HG03342 (cell line): ENCODE measurements around the gene AIF1L.
"Not testable (repeated sequence)": the region's sequence is repeated elsewhere in the genome, so short reads cannot be mapped to it uniquely, and the experiment has no call there.

Source experiments
- ATAC-seq: cut with Tn5 transposase; IDR thresholded peaks from one replicate; pipeline ENCODE4 v1.9.1; 2021; ENCODE audit warnings: mild to moderate bottlenecking, moderate library complexity; ENCODE audit not compliant: unreplicated experiment

Gene AIF1L

DNA sequence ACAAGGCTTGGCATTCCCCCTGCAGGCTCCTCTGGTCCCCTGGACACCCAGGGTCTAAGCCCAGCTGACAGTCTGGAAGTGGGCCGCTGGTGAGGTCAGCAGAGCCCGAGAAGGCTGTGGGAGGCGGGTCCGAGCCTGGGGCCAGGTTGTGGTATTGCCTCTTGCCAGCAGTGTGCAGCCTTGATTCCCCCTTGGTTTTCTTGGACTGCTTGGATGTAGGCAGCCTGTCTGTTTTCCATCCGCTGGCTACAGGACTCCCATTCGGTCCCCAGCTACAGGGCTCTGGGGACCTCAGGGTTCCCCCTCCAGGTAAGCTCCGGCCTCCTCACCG lies 1.6 kb downstream of the AIF1L start:
- ATAC-seq = no peak

DNA sequence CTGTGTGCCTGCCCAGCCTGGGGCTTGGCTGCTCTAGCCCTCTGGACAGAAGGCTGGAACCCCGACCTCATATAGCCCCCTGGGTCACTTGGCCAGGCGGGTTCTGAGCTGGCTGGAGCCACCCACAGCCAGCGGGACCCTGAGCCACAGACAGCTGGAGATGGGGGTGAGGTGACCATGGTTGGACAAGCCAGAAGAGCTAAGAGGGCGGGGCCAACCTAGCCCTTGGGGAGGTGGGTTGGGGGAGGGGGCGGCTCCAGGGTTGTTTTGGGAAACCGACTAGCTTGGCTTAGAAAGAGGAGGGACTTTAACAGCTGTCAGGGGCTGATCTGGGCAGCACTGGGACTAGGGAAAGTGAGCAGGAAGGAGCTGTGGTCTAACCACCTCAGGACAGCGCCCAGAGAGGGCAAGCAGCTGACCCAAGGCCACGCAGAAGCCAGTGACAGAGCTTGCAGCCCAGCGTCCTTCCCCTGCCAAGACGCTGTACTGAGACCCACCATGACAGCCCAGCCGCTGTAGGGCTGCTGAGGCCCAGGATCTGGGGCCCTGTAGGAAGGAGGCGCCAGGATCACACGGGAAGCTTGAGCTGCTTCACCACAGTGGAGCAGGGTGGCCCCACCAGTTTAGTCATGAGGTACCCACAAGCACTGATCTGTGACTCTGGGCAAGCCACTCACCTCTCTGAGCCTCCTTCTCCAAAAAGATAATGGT lies 2.2 kb downstream of the AIF1L start:
- ATAC-seq = no peak

DNA sequence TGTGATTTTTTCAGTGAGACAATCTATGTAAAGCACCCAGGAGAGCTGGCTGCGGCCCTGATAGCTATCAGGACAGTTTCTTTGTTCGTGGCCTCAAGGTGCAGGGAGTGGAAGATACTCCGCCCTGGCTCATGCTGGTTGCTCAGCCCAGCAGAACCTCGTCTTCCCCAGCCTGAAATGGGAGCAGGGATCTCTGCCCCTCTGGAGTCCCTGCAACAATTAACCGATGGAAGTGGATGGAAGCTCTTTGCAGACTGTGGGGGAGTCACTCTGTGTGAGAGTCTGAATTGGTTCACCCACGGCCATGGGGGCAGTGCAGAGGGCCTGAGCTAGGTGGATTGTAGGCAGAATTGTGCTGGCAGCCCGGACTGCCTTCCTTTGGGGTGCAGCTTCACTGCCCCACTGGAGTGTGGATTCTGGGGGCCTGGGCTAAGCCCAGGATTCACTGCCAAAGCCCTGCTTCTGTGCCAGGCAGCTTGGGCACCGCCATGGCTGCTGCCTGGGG lies 2.8 kb downstream of the AIF1L start:
- no peak for ATAC-seq

DNA sequence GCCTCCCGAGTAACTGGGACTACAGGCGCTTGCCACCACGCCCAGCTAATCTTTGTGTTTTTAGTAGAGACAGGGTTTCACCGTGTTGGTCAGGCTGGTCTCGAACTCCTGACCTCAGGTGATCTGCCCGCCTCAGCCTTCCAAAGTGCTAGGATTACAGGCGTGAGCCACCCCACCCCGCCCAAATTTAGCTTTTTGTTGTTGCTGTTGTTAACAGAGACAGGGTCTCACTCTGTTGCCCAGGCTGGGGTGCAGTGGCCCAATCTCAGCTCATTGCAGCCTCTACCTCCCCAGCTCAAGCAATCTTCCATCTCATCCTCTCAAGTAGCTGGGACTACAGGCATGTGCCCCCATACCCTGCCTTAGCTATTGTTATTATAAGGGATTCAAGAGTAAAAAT lies 3.5 kb downstream of the AIF1L start:
- ATAC-seq = not testable (repeated sequence)

DNA sequence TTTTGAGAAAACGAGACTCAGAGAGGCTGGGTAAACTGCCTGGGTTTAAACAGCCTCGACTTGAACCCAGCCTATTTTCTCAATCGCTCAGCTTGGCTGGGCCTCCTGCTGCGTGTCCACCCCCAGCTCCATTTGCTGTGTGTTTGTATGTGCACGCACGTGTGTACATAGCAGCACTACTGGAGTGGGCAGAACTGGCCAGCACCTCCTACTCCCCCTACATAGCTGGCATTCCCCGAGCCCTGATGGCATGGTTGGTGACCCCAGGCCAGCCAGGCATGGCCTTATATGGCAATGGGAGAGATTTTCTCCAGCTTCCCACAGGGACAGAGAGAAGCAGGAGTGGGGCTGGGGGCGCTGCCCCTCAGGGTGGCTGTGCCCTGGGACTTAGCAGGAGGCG lies 4.1 kb downstream of the AIF1L start:
- no peak for ATAC-seq

DNA sequence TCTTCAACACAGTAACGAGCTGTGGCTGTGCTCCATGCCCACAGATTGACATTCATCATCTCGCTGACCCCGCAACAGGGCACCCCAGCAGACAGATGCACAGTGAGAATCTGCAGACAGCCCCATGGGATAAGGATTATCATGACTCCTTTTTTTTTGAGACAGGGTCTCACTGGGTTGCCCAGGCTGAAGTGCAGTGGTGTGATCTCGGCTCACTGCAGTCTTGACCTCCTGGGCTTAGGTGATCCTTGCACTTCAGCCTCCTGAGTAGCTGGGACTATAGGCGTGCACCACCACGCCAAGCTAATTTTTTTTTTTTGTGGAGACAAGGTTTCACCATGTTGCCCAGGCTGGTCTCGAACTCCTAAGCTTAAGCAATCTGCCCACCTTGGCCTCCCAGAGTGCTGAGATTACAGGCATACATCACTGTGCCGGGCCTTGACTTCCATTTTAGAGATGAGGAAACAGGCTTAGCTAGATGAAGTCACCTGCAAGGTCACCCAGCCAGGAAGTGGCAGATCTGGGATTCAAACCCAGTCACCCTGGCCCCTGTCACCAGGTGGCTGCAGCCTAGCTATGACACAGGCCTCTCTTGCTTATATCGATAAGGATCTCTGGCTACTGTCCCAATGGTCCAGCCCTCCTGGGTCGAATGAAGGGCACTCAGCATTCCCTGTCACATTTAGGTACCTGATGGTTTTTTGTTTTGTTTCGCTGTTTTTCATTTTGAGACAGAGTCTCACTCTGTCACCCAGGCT lies 5.1 kb downstream of the AIF1L start:
- no peak for ATAC-seq

DNA sequence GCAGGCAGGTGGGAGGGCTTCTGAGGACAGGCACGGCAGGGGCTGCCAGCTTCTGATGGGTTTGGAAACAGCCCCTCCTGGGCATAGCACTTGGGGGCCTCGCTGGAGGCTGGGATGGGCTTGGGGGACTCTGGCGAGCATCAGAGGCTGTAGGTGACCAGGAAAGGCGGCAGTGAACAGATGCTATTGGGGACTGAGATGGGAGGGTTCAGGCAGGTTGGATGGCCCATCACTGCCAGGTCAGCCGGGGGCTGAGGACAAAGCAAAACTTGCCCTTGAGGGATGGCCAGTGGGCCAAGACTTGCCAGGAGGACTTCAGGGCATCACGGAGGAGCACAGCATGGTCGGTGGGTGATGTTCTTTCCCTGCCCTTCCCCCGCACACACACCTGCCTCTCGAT lies 6.7 kb downstream of the AIF1L start:
- ATAC-seq = no peak

DNA sequence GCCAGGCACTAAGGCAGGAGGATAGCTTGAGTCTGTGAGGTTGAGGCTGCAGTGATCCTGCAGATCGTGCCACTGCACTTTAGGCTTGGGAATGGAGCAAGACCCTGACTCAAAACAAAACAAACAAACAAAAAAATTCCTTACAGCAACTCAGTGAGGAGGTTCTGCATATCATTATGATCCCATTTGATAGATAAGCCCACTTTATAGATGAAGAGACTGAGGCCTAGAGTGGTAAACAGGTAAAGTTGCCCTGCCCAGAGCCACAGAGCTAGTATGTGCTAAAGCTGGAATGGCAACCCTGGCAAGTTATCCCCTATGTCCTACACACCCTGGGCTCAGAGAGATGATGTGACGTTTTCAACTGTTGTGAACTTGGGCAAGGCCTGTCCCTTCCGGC lies 7.2 kb downstream of the AIF1L start:
- no peak for ATAC-seq

DNA sequence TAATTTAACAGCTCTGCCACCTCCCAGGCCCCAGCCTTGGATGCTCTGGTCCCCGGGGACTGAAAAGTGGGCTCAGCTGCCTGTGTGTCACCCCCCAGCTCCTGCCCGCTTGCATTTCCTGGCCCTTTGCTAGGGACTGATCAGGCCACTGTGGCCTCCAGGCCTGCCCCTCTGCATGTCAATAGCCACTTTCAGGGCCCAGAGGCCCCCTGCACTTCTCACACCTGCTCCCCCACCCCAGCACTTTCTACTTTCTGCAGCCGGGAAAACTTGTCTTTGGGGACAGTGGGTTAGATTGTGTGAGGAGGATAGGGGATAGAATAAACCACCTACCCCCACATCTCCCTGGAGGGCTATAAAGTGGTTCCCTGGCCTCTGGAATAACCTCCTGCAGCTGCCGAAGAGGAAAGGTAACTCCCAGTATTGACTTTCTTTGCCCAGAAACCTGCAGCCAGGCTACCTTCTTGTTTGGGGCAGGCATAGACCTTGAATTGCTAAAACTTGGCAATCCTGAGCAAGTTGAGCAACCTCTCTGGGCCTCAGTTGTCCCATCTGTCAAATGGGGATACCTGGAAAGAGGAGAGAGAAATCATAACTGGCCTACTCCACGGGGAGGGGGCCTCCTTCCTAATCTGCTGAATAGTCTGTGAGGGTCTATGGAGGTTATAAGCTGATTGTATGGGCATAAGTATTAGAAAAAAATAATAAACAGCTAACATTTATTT lies 7.8 kb downstream of the AIF1L start:
- ATAC-seq = no peak

DNA sequence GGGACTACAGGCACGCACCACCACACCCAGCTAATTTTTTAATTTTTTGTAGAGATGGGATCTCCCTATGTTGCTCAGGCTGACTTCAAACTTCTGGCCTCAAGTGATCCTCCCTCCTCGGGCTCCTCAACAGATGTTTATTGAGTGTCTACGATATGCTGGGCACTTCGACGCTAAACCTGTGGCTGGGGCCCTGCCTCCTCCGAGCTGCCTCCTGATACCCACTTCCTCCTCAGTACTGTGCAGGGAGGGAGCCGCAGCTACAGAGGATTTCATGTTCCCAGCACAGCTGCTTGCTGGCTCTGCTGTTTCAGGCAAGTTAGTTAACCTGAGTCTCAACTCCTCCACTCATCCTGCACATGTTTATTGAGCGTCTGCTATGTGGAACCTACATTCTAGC lies 9.6 kb downstream of the AIF1L start:
- ATAC-seq = no peak

DNA sequence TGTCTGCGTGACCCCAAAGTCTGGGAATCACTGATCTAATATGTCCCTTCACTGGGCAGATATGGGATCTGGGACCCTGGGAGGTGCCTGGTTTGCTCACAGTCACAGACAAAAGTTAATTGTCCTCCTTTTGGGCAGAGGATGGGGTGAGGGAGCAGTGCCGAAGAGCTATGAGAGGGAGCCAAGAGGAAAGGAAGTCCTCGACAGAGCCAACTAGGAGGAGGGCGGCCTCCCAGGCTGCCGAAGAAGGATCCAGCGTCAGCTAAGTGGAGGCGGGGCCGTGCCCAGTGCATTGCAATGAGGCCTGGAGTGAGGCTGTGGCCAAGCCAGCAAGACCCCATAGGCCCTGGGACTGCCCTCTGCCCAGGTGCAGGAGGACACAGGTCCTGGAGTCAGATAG lies 11.4 kb downstream of the AIF1L start:
- ATAC-seq = no peak

DNA sequence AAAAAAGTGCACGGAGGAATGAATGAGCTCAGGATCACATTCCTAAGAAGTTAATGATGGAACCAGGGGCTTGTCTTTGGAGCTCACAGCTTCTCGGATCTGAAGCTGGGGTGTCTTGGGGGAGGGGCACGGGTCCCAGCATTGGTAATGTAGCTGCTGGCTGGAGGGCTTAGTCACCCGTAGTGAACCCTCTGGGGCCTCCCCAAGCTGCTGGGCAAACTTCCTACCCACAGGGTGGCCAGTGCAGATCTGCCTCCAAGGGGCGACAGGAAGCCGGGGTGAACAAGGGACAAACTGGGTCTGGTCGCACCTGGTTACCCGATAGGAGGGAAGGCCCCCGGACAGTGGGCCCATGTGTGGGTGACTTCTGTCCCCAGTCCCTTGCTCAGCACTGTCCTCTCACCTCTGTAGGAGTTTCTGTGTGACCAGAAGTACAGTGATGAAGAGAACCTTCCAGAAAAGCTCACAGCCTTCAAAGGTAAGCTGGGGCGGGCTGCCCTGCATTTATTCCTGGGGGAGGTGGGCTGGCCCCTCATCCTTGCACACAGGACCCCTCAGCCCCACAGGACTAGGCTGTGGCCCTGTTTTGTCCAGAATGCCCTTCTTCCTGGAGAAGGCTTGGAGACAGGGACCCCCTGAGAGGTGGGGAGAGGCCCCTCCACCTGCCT lies 15.0 kb downstream of the AIF1L start:
- ATAC-seq = no peak

DNA sequence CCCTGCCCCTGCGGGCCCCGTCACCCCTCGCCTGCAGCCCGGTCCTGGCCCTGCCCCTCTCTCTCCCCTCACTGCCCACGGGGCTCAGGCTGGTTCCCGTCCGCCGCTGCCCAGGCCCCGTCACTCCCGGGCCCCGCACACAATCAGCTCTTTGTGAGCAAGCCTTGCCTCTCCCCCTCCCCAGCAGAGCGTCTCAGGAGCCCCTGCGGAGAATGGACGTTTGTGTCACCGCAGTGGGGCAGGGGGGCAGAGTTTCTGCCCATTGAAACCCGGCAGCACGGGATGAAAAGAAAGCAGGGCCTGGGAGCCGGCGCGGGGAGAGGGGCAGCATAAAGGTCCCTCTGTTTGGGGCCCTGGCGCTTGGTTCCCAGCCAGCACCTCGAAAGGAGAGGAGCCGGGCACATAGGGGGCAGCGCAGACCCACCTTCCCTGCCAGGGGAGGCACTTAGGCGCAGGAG lies 15.6 kb downstream of the AIF1L start:
- no peak for ATAC-seq

DNA sequence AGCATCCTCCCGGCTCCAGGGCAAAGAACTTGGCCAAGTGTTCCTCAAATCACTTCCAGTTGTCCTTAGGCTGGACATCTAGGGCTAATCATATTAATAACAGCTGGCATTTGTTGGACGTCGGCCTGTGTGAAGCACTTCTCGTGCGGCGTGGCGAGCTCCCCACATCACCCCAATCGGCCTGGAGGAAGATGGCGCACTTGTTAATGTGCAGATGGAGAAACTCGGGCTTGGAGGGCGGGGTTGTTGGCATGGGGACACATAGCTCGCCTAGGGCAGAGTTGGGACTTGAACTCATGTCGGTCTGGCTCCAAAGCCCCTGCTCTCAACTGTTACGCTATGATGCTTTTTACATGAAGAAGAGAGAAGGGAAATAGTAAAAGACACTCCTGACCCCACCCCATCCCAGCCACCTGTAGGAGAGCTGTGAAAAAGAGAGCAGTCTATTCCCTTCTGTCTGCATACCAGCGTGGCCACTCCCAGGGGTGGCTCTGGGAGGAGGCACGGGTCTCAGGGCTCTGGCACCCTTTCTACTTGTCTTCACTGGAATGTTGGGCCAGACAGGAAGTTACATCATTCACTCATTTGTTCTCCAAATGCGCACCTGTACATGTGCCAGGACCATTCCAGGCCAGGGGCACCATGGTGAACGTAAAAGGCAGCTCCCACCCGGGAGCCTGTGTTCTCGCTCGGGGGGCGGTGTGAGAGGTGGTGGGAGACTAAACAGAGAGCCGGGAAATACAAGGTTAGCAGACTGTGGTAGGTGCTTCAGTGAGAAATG lies 16.2 kb downstream of the AIF1L start:
- no peak for ATAC-seq

DNA sequence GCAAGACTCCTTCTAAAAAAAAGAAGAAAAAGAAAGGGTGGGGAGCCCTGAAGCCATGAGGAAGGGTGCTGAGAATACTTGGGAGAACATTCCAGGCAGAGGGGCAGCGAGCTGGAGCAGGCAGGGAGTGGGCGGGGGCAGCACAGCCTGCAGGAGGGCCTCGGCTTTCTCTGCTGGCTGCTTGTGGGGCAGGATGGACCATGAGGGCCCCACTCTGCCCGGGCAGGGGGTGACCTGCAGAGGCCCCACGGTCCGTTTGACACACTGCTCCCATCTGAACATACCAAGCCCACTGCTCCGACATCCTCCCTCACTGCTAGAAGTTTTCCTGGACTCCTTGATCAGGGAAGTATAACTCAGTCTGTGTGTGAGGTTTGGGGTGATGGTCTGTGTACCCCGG lies 17.3 kb downstream of the AIF1L start:
- no peak for ATAC-seq

DNA sequence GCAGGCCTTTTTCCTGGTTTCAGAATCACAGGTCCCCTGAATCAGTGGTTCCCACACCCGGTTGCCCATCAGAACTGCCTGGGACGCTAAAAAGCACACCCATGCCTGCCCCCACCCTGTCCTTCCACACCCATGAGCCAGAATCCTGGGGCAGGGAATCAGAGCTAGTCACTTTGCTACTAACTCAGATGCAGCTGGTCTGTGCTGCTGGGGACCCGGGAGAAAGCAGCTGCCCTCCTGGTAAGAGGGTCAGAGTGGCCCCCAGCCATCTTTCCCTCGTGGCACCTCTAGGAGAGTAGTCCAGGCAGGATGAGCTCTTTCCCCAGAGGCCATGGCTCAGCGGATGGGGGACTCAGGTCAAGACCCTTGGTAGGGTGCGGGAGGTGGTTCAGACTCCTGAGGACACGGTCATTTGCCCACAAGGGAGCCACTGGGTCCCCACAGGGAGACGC lies 17.8 kb downstream of the AIF1L start:
- no peak for ATAC-seq

DNA sequence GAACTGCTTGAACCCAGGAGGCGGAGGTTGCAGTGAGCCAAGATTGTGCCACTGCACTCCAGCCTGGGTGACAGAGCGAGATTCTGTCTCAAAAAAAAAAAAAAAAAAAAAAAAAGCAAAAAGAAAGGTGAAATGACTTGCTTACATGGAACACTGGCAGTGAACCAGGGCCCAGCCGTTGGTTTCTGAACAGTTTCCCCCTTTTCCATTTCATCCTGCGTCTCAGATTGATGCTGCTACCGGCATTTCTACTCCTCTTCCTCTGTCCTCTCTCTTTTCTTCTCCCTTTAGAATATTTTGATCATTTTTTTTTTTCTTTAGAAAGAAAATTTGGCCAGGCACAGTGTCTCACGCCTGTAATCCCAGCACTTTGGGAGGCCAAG lies 19.0 kb downstream of the AIF1L start:
- not testable (repeated sequence) for ATAC-seq

DNA sequence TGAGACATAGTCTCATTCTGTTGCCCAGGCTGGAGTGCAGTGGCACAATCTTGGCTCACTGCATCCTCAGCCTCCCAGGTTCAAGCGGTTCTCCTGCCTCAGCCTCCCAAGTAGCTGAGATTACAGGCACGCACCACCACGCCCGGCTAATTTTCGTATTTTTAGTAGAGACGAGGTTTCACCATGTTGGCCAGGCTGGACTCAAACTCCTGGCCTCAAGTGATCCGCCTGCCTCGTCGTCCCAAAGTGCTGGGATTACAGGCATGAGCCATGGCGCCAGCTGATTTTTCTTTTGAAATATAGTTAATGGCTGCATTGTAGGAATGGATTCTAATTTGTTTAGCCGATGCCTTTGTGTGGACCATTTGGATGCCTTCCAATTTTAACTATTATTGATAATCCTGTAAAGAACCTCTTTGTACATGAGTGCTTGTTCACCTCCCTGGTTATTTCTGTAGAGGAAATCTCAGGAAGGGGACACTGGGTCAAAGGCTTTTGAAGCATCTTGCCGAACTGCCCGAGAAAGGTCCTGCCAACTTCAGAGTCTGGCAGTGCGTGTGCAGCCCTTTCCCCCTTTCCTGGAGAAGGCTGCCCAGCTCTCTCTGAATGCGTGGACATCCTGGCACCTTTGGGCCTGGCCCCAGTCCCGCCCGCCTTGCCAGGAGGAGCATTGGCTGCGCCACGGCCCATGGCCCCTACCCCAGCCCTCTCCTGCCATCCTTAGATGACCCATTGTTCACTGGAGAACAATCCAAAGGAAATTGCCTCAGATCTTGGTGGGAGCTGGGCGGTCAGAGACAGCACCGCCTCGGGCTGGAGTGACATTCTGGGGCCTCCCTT lies 20.2 kb downstream of the AIF1L start:
- ATAC-seq = no peak

DNA sequence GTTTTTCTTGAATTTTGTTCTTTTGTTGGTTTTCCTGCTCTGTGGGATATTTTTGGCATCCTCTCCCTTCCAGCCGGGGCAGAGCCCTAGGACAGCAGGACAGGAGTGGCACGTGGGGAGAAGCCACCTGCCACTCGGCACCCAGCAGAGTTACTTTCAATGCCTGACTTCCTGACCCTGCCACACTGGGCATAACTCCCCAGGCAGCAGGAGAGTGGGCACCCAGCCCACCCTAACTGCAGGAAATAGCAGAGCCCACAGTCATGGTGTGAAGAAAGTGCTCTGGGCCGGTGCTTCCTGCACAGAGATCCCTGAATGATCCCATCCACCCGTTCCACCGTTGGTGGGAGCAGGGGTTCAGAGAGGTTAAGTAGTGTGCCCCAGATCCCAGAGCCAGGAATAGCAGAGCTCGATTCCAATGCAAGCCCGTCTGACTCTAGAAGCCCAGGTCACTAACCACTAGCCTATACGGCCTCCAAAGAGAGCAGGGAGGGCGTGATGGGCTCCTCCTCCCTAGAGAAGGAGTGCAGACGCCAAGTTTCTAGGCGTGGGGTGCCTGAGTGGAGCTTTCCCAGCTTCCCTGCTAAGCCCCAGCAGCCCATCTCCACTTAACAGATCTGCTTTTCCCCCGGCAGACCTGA lies 20.9 kb downstream of the AIF1L start:
- ATAC-seq = no peak
